ENCODE results near the gene WDR74.
A peak's percentile ranks its signal among the peaks of the same experiment; 100 is the strongest.
"Not testable (repeated sequence)": the region's sequence is repeated elsewhere in the genome, so short reads cannot be mapped to it uniquely, and the experiment has no call there.

Gene WDR74

DNA sequence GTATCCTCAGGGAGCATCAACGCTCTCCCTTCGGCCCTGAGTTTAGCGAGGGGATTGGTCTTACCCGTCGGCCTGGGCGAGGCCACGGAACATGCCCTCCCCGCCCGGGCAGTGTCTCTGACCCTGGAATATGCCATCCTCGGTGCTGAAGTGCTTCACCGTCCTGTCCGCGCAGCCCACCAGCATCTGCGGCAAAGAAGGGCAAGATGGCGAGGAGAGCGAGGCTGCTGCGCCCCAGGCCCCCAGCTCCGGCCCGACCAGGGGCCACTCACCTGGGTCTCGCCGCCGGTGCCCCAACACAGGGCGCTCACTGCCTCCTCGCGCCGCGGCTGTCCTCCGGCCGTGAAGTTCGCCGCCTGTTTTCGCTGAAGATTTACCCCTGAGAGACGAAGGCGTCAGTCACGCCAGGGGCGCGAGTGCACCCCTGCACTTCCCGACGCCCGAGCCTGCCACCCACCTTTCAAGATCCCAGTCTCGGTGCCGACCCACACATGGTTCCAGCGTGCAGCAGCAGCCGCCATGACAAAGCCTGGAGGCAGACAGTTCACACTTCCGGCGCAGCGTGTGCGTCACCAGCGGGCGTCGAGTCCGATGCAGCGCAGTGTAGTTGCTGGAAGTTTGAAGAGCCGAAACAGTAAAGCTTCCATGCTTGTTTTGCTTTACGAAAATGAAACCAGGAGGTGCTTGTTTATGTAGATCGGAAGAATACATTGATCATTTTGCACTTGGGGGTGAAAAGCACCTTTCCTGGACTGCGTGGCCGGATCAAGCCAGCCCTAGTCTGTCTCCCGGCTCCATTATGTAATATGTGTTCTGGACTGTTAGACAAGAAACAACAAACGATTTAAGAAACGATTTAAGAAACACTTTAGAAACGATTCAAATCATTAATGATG is at the start of gene WDR74:
WDR74 (minus strand) TSS at position 541 of the 896 bp plus-strand sequence; CDS start at position 521, 20 bp downstream.
- peak; percentile 97 for DNase-seq

DNA sequence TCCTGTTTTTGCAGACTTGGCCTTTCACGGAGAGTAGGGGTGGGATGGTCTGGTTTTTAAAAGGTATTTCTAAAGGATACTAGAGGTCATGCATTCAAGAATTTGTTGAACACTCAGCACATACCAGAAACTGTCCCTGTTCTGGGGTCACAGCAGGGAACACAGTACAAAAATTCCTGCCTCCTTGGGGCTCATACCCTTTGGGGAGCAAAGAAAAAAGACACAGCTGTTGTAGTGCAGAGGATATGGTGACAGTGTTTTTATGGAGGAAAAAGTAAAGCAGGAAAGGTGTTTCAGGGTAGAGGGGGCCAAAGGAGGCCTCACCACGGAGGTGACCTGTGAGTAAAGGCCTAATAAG is 49.7 kb upstream of the WDR74 start:
- DNase-seq, result no peak

DNA sequence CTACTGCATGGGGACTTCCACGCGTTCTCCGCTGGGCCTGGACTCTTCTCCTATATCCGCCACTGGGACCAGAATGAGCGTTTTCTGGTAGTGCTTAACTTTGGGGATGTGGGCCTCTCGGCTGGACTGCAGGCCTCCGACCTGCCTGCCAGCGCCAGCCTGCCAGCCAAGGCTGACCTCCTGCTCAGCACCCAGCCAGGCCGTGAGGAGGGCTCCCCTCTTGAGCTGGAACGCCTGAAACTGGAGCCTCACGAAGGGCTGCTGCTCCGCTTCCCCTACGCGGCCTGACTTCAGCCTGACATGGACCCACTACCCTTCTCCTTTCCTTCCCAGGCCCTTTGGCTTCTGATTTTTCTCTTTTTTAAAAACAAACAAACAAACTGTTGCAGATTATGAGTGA is 49.0 kb upstream of the WDR74 start:
- no peak for DNase-seq

DNA sequence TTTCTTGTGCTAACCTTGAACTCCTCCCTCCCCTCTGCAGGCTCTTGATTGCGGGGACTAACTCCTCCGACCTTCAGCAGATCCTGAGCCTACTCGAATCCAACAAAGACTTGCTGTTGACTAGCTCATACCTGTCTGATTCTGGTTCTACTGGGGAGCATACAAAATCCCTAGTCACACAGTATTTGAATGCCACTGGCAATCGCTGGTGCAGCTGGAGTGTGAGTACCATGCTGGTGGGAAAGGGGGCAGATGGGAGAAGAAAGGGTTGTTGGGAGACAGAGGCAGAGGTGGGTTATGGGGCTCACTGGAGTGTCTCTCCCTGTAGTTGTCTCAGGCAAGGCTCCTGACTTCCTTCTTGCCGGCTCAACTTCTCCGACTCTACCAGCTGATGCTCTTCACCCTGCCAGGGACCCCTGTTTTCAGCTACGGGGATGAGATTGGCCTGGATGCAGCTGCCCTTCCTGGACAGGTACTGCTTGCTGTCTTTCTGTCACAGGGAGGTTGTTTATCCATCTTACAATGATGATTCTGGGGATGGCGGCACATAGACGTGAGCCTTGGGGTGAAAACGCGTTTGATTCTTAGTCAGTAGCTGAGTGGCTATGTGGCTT is 45.9 kb upstream of the WDR74 start:
- no peak for DNase-seq

DNA sequence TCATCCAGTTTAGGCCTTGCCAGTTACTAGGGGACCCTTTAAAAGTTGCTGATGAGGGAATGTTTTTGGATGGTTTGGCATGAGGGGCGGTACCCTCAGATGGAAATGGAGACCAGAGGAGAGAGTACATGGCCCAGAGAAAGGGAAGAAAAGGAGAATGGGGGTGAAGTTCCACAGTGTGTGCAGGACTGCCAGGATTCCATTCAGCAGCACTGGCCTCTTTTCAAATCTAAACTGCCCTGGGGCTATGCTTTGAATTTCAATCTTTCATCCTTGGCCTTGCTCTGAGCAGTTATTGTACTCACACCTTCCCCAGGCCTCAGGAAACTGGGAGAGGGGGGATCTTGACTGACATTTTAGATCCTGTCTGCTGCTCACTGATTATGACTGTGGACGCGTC is 44.3 kb upstream of the WDR74 start:
- no peak for DNase-seq

DNA sequence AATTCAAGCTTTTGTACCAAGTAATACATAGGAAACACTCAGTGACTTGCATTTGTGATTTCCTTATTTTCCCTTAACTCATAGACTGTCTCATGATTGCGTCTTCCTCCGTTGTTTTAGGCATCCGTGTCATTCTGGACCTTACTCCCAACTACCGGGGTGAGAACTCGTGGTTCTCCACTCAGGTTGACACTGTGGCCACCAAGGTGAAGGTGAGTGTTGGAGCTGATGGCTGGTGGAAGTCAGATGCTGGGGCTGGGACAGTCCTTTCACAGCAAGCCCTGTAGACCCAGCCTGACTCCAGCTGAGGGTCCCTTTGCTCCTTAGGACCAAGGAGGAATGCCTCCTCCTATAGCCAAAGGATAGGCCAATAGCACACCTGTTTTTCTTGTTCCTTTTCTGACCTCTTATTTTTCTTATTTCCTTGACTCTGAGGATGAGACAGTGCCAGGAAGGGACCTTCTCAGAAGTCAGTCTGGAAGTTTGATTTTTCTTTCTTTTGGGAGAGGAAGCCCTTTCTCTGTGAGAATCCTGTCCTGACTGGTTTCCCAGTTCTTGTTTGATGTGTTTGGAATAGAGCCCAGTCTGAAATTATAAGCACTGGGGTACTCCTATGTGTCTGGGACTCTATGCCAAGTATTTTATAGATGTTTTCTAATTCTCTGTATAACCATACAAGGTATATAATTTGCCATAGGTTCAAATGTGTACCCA is 43.6 kb upstream of the WDR74 start:
- no peak for DNase-seq

DNA sequence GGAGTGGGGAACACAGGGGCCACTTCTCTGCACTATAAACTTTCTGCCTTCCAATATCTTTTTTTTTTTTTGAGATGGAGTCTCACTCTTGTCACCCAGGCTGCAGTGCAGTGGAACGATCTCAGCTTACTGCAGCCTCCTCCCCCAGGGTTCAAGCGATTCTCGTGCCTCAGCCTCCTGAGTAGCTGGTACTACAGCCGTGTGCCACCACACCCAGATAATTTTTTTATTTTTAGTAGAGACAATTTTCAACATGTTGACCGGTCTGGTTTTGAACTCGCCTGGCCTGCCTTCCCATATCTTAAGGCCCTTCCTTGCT is 43.0 kb upstream of the WDR74 start:
- DNase-seq, result no peak

DNA sequence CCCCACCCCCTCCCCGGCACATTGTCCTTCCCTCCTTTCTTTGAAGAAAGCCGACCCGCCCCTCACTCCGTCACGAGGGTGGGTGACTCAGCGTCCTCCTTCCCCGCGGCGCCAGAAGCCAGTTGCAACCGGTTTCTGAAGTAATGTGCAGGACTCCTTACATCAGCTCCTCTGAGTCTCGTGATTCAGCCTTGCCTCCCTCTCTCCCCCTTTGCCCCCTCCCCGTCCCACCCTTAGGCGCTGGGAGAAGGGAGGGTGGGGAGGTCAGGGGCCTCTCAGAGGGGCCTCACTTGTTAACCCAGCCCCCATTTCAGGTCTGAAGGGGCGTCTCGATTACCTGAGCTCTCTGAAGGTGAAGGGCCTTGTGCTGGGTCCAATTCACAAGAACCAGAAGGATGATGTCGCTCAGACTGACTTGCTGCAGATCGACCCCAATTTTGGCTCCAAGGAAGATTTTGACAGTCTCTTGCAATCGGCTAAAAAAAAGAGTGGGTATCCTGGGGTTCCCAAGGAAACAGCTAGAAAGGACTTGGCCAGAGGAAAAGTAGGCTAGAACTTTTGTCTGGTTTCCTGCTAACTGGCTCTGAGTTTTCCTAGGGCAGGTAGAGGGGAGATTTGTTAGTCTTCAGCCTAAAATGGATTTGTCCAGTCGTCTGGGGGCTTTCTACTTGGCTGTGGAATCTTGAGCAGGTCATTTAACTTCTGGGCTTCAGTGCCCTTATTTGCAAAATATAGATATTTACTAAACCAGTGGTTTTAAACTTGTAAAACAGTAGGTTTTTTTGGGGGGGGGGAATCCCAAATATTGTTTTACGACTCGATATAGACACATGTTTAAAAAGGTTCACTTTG is 42.4 kb upstream of the WDR74 start:
- DNase-seq, result peak; percentile 97

DNA sequence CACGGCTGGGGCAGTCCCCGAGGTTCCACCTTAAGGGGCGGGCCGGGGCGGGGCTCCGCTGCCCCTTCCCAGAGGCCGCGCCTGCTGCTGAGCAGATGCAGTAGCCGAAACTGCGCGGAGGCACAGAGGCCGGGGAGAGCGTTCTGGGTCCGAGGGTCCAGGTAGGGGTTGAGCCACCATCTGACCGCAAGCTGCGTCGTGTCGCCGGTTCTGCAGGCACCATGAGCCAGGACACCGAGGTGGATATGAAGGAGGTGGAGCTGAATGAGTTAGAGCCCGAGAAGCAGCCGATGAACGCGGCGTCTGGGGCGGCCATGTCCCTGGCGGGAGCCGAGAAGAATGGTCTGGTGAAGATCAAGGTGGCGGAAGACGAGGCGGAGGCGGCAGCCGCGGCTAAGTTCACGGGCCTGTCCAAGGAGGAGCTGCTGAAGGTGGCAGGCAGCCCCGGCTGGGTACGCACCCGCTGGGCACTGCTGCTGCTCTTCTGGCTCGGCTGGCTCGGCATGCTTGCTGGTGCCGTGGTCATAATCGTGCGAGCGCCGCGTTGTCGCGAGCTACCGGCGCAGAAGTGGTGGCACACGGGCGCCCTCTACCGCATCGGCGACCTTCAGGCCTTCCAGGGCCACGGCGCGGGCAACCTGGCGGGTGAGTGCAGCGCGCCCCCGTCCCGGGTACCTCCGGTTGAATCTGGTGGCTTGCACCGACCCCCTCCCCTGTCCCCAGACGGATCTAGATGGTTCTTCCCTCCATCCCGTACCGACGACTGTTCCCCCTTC is 41.6 kb upstream of the WDR74 start, which contains the start of gene SLC3A2:
SLC3A2 (plus strand) TSS at position 94 of the 776 bp plus-strand sequence; CDS start at position 222, 128 bp downstream.
- peak; percentile 93 for DNase-seq

DNA sequence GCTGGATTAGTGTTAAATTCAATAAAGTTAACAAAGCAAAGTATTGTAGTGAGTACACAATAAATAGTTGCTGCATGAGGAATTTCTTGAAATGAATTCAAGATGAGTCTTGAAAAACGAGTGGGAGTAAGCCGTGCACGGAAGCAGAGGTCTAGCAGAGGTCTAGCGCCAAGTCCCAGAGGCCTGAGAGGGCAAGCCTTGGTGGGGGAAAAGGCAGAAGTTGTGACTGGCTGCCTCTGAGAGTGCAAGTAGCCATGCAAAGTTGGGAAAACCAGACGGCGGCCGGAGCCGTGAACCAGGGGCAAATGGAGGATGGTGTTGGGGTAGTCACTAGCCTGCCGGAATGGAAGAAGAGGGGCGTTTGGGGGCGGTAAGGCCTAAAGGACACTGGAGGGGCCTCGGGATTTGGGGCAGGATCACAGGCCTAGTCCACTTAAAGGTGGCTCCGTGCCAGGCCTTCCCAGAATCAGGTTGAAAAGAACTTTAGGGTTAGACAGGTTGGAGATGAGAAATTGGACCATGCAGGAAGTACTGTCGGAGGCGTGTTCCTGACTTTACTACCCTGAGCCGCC is 40.9 kb upstream of the WDR74 start:
- DNase-seq, result no peak

DNA sequence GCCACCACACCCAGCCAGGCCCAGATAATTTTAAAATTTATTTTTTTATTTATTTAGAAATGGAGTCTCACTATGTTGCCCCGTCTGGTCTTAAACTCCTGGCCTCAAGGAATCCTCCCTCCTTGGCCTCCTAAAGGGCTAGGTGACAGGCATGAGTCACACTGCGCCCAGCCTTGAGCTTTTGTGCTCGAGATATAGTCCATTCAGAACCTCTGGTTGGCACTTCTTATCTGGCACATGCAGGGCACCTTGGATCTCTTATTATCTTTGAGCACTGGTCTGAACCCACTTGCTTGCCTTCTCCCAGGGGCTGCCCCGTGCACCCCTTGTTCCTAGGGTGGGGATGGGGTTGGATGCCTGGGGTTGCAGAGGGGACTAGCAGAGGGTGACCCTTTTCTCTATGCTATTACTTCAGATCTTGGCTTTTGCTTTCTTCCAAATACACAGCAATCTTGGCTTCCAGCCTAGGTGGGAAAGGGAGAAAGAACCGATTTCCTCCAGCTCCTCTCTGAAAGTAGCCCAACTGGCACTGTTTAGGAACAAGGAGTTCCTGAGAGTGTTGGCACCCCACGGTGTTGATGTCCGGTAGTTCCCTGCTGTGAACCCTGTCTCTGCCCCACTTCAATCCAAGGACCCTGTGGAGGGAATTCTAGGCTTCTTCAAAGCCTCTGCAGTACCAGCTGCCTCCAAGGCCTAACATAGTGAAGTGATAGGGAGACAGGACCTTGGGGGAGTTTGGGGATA is 40.0 kb upstream of the WDR74 start:
- DNase-seq, result no peak

DNA sequence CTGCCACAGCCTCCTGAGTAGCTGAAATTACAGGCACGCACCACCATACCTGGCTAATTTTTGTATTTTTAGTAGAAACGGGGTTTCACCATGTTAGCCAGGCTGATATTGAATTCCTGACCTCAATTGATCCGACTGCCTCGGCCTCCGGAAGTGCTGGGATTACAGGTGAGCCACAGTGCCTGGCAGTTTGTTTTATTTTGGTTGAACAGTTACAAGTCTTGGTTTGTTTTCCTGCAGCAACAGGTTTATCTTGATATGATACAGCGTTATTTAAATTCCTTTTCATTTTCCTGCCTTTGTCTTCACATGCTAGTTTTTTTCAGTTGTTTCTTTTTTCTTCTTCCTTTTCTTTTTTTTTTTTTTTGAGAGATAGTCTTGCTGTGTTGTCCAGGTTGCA is 37.3 kb upstream of the WDR74 start:
- DNase-seq, result no peak

DNA sequence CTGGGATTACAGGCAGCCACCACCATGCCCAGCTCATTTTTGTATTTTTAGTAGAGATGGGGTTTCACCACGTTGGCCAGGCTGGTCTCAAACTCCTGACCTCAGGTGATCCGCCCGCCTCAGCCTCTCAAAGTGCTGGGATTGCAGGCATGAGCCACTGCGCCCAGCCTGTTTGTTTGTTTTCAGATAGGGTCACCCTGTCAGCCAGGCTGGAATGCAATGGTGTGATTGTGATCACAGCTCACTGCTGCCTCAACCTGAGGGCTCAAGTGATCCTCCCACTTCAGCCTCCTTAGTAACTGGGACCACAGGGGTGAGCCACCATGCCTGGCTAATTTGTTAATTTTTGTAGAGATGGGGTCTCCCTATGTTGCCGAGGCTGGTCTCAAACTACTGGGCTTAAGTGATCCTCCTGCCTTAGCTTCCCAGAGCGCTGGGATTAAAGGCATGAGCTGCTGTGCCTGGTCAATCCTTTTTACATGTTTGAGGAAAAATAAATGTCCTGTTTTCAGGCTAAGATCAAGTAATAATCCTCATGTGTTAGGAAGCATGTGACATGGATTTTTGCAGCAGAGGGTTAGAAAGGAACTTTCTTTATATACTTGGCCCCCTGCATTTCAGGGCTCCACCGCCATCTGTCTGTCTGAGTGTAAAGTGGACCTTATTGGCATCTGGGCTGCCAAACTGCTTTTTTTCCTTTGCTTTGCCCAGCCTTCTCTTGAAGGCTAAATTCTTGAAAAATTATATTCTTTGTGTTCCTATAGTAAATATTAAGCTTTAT is 36.5 kb upstream of the WDR74 start:
- no peak for DNase-seq

DNA sequence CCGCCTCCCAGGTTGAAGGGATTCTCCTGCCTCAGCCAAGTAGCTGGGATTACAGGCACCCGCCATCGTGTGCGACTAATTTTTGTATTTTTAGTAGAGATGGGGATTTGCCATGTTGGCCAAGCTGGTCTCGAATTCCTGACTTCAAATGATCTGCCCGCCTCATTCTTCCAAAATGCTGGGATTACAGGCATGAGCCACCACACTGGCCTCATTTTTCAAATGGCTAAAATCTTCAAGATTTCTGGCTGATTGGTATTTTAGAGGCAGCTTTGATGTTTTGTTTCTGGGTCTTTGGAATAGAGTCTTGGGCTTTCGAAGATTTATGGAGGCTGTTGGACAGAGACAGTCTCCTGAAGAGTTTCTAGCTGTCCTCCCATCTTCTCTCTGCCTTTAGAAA is 35.5 kb upstream of the WDR74 start:
- no peak for DNase-seq

DNA sequence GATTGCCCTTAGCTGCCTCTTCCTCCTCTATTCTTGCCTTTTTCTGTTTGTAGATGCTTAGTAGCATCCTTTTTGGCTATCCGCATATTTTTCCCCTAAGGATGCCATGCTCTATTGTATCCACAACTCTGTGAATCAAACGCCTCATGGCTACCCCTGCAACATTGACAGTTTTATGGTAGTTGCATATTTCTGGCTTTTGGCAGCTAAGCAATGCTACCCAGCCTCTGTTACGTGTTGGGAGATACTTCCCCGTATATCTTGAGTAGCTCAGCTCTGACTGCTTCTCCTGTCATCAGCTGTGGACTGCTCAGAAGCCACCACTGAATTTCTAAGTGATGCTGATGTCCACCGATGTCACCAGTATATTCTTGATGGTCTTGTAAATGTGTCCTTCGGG is 26.2 kb upstream of the WDR74 start:
- DNase-seq, result no peak

DNA sequence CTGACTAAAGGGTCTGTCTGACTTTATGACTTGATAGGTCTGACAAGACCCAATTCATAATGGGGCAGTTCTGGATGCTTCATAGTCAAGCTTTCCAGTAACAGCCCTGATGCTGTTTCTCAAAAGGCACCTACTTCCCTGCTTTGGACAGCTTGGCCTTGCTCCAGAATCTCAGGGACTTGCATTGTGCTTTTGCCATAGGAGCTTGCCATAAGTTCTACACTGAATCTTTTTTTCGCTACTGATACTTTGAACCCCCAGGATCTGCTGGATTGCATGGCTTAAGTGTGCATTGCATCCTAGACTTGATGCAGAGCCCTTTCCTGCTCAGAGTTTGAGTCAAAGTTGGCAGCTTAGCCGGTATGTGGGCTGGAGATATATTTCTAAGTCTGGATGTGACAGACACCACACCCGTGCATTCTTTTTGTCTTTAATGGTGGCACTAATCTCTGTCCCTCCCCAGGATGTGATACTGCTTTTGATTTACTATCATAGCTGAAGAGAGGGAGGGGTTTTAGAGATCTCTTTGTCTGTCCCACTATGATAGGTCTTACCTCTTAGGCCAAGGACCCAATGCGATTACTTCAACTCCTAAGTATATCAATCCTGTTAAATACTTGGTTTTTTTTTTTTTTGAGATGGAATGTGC is 24.4 kb upstream of the WDR74 start:
- no peak for DNase-seq

DNA sequence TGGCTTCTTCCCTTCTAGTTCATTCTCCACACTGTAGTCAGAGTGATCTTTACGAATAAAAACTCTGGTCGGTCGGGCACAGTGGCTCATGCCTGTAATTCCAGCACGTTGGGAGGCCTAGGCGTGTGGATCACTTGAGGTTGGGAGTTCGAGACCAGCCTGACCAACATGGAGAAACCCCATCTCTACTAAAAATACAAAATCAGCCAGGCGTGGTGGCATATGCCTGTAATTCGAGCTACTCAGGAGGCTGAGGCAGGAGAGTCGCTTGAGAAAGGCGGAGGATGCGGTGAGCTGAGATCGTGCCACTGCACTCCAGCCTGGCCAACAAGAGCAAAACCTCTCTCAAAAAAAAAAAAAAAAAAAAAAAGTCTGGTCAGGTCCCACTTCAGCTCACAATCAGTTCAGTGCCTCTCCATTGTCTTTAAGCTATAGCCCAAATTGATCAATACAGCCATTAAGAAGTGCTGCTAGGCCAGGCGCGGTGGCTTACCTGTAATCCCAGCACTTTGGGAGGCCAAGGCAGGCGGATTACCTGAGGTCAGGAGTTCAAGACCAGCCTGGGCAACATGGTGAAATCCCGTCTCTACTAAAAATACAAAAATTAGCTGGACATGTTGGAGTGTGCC is 22.3 kb upstream of the WDR74 start:
- not testable (repeated sequence) for DNase-seq

DNA sequence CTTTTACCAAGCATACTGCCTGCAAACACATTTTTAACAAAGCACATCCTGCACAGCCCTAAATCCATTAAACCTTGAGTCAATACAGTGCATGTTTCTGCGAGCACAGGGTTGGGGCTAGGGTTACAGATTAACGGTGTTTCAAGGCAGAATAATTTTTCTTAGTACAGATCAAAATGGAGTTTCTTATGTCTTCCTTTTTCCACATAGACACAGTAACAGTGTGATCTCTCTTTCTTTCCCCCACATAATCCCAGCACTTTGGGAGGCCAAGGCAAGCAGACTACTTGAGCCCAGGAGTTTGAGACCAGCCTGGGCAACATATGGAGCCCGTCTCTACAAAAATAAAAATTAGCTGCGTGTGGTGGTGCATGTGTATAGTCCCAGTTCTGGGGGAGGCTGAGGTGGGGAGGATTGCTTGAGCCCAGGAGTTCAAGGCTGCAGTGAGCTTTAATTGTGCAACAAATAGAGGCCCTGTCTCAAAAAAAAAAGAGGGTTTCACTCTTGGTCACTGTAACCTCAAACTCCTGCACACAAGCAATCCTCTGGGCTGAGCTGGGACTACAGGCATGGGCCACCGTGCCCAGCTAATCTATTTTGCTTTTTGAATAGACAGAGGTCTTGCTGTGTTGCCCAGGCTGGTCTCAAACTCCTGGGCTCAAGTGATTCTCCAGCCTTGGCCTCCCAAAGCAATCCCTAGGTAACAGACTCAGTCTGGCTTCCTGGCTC is 21.6 kb upstream of the WDR74 start:
- peak; percentile 73 for DNase-seq
